HepG2 (cell line): ENCODE measurements around the gene SLC31A2. TPM values are rescaled to one million over a fixed set of nuclear protein-coding genes. Genes with fewer than 3 reads are reported as not detected.

Experiments used
- ATAC-seq: fragments of 200-7000 bp; cut with Tn5 transposase; 3 replicates; pipeline ENCODE4 v1.9.1; 2020; ENCODE audit warnings: mild to moderate bottlenecking, moderate library complexity
- BruUV-seq: library from RNA; stranded (reverse); fragments of 400-500 nt; replicated peaks from 2 replicates; lab custom pipeline; 2021; lab: Mats Ljungman, UMichigan
- CTCF ChIA-PET: fragments of 300-600 bp; formaldehyde crosslinking; extraction: SDS; loops from one replicate; lab custom pipeline; 2021; ENCODE audit warnings: low total read pairs, inconsistent platforms, low intra/inter-chr PET ratio; lab: Yijun Ruan, JAX
- POLR2A ChIA-PET: fragments of 350-600 bp; sonication (Branson Sonifier 250); formaldehyde crosslinking; loops from one replicate; lab custom pipeline; 2020; ENCODE audit warnings: antibody characterized with exemption, inconsistent platforms; lab: Yijun Ruan, JAX
- DNase-seq: peaks from one replicate; pipeline ENCODE4 v3.0.0-alpha.2; 2015; ENCODE audit warnings: low spot score
- FAIRE-seq: peaks from 3 replicates; lab custom pipeline; 2011; peaks lifted over from hg19 to GRCh38; lab: Jason Lieb, UNC
- H2AFZ ChIP-seq: one replicate; pipeline ENCODE4 v1.6.1; 2011; ENCODE audit warnings: low read length, inconsistent platforms
- H3K27ac ChIP-seq: fragments of 300-600 bp; 3 replicates; pipeline ENCODE4 v1.8.0; 2011; ENCODE audit warnings: mixed run types, mild to moderate bottlenecking, mixed read lengths, low read length, inconsistent platforms; ENCODE audit not compliant: insufficient read depth; ENCODE audit errors: extremely low read length
- H3K27me3 ChIP-seq, 2 experiments: fragments of 200-600 bp in 1 of 2; 2 replicates in 1 of 2; 3 replicates in 1 of 2; pipeline versions ENCODE4 v1.6.0 to v1.8.0; 2011; ENCODE audit warnings: low read length in 2 of 2, mild to moderate bottlenecking in 2 of 2, moderate library complexity in 2 of 2, inconsistent platforms in 1 of 2; ENCODE audit not compliant: insufficient read depth in 2 of 2, control insufficient read depth in 1 of 2
- H3K36me3 ChIP-seq, 2 experiments: fragments of 200-600 bp in 1 of 2; replicated peaks in 1 of 2; 2 replicates in 1 of 2; 3 replicates in 1 of 2; pipeline versions ENCODE4 v1.5.1 to v1.8.0; 2011; ENCODE audit warnings: low read length in 2 of 2, inconsistent platforms in 1 of 2; ENCODE audit not compliant: insufficient read depth in 2 of 2, control insufficient read depth in 1 of 2
- H3K4me1 ChIP-seq: 2 replicates; pipeline ENCODE4 v1.5.1; 2012; ENCODE audit warnings: low read length, inconsistent platforms; ENCODE audit not compliant: insufficient read depth
- H3K4me2 ChIP-seq: 2 replicates; pipeline ENCODE4 v1.6.0; 2011; ENCODE audit warnings: low read depth, low read length, inconsistent platforms
- H3K4me3 ChIP-seq, 3 experiments: fragments of 200-600 bp in 1 of 3; sonication (generic), shearing (Covaris generic) in 1 of 3; replicated peaks in 1 of 3; 2 replicates each; pipeline ENCODE4 v1.5.1; 2011 to 2016; ENCODE audit warnings: low read length in 3 of 3, inconsistent platforms in 2 of 3, low read depth in 2 of 3, mild to moderate bottlenecking in 2 of 3, control low read depth in 1 of 3, mixed read lengths in 1 of 3; ENCODE audit not compliant: insufficient read depth in 1 of 3
- H3K79me2 ChIP-seq: one replicate; pipeline ENCODE4 v1.6.1; 2011; ENCODE audit warnings: low read length, inconsistent platforms; ENCODE audit not compliant: insufficient read depth
- H3K9ac ChIP-seq: 2 replicates; pipeline ENCODE4 v1.6.0; 2011; ENCODE audit warnings: mild to moderate bottlenecking, low read depth, low read length, inconsistent platforms; ENCODE audit not compliant: insufficient read depth
- H3K9me3 ChIP-seq: 2 replicates; pipeline ENCODE4 v1.5.1; 2012; ENCODE audit warnings: mild to moderate bottlenecking, low read length
- H4K20me1 ChIP-seq: 2 replicates; pipeline ENCODE4 v1.6.0; 2011; ENCODE audit warnings: inconsistent platforms, mild to moderate bottlenecking, low read length, moderate library complexity; ENCODE audit not compliant: insufficient read depth
- ATF6 ChIP-seq: sonication (generic); formaldehyde crosslinking; conservative IDR thresholded peaks from 2 replicates; pipeline ENCODE4 v1.4.0; 2020; ENCODE audit warnings: missing genetic modification reagents
- EED ChIP-seq: sonication (generic); formaldehyde crosslinking; IDR thresholded peaks from 2 replicates; pipeline ENCODE4 v1.5.0; 2020; ENCODE audit warnings: mild to moderate bottlenecking, missing genetic modification reagents
- HNF4A ChIP-seq: sonication (generic); formaldehyde crosslinking; IDR thresholded peaks from 2 replicates; pipeline ENCODE4 v1.4.0; 2020; ENCODE audit warnings: missing genetic modification reagents
- MTA1 ChIP-seq: sonication (generic); formaldehyde crosslinking; IDR thresholded peaks from 2 replicates; pipeline ENCODE4 v1.4.0; 2020; ENCODE audit warnings: missing genetic modification reagents, mild to moderate bottlenecking, borderline replicate concordance
- SNAI1 ChIP-seq: sonication (generic); formaldehyde crosslinking; IDR thresholded peaks from 2 replicates; pipeline ENCODE4 v1.5.0; 2020; ENCODE audit warnings: mild to moderate bottlenecking, missing genetic modification reagents, borderline replicate concordance
- SOX6 ChIP-seq, 2 experiments: fragments of 450-650 bp in 1 of 2; sonication (generic) in 1 of 2; formaldehyde crosslinking in 1 of 2; IDR thresholded peaks; 2 replicates each; pipeline versions ENCODE4 v1.4.0 to v1.6.1; 2017 to 2020; ENCODE audit warnings: antibody characterized with exemption in 1 of 2, mild to moderate bottlenecking in 1 of 2, missing genetic modification reagents in 1 of 2
- TBX2 ChIP-seq: sonication (generic); formaldehyde crosslinking; IDR thresholded peaks from 2 replicates; pipeline ENCODE4 v1.5.0; 2020; ENCODE audit warnings: missing genetic modification reagents, mild to moderate bottlenecking, borderline replicate concordance
- U2AF2 ChIP-seq: fragments of 200-400 bp; formaldehyde crosslinking; IDR thresholded peaks from 2 replicates; pipeline ENCODE4 v1.6.1; 2017; ENCODE audit warnings: low read depth, mild to moderate bottlenecking, low read length
- ZBTB8A ChIP-seq: sonication (generic); formaldehyde crosslinking; IDR thresholded peaks from 2 replicates; pipeline ENCODE4 v1.4.0; 2020; ENCODE audit warnings: mild to moderate bottlenecking, low read depth, missing genetic modification reagents, borderline replicate concordance
- ZNF629 ChIP-seq: sonication (generic); formaldehyde crosslinking; conservative IDR thresholded peaks from 2 replicates; pipeline ENCODE4 v1.5.0; 2020; ENCODE audit warnings: missing genetic modification reagents
- ZNF883 ChIP-seq: sonication (generic); formaldehyde crosslinking; IDR thresholded peaks from 2 replicates; pipeline ENCODE4 v1.5.1; 2020; ENCODE audit warnings: mild to moderate bottlenecking, missing genetic modification reagents; ENCODE audit errors: not compliant biosample characterization
- WGBS: methylation state at CpG from one replicate; pipeline ENCODE4 v1.1.6; 2017; ENCODE audit warnings: low lambda C conversion rate; 5-methylcytosine and 5-hydroxymethylcytosine counted together
- in situ Hi-C: cut with HindIII; loops from 2 replicates; pipeline ENCODE4 v1.10.0; 2017; ENCODE audit warnings: low pct_unique_long_range_greater_than_20kb; ENCODE audit not compliant: extremely low pct_ligation_motif_present
- intact Hi-C: fragments of 100-400 bp; cut with micrococcal nuclease; formaldehyde crosslinking; loops from one replicate; pipeline ENCODE4 v1.10.0; 2022; ENCODE audit not compliant: unreplicated experiment
- polyA plus RNA-seq, 8 experiments: library from polyadenylated mRNA; depleted of rRNA in 3 of 8; stranded (reverse) in 7 of 8; unstranded in 1 of 8; fragments of >200 nt; fragmentation: Illumina TruSeq in 4 of 8; extraction: Trizol in 4 of 8; gene quantifications; 2 replicates each; pipeline versions ENCODE4 v1.2.1 to v1.2.3, GENCODE V29; 2011 to 2016; ENCODE audit warnings: low read depth in 4 of 8, missing spikeins in 1 of 8, mixed read lengths in 1 of 8; ENCODE audit not compliant: insufficient read depth in 1 of 8
- total RNA-seq, 5 experiments: library from RNA; depleted of rRNA; stranded (reverse); fragments of >200 nt; fragmentation: Illumina TruSeq; extraction: Trizol; gene quantifications; 2 replicates each; pipeline ENCODE4 v1.2.3, GENCODE V29; 2016; ENCODE audit warnings: low read depth in 1 of 5
- TF ChIP-seq, protein P1 (sequence below): sonication (generic); formaldehyde crosslinking; IDR thresholded peaks from 2 replicates; pipeline ENCODE4 v1.9.0; 2021; ENCODE audit warnings: missing genetic modification reagents, borderline replicate concordance
- TF ChIP-seq, protein P2 (sequence below): sonication (generic); formaldehyde crosslinking; IDR thresholded peaks from 2 replicates; pipeline ENCODE4 v1.5.1; 2020; ENCODE audit warnings: missing genetic modification reagents, mild to moderate bottlenecking, borderline replicate concordance

The SLC31A2 gene
- total and polyA plus RNA-seq, 2 of the 13 experiments (the other 11 are each of a cell fraction or from before 2014, with no cell fraction given) = 9.3 to 10.2 TPM

DNA sequence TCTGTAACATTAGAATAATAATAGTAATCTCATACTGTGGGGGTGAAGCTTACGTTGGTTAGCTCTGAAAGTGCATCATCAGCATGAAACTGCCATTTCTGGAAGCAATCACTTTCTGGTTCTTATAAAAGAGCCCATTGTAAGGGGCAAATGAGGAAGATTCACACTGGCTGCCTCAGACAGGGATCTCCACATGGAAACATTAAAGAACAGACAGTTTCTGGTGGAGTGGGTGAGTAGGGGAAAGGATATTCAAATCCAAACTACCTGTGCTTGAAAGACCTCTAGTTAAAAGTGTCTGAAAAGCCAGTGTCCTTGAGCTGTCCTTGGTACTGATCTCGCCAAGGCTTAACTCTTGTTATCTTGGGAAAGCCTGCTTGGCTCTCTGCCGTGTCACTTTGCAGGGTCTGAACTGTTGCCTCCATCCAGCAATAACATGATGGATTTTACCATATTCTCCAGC, 19.1 kb upstream of the SLC31A2 start (continued):
- no peak for TF ChIP-seq SNAI1 (CRISPR knock-in tag)
- TF ChIP-seq, protein P1, sequence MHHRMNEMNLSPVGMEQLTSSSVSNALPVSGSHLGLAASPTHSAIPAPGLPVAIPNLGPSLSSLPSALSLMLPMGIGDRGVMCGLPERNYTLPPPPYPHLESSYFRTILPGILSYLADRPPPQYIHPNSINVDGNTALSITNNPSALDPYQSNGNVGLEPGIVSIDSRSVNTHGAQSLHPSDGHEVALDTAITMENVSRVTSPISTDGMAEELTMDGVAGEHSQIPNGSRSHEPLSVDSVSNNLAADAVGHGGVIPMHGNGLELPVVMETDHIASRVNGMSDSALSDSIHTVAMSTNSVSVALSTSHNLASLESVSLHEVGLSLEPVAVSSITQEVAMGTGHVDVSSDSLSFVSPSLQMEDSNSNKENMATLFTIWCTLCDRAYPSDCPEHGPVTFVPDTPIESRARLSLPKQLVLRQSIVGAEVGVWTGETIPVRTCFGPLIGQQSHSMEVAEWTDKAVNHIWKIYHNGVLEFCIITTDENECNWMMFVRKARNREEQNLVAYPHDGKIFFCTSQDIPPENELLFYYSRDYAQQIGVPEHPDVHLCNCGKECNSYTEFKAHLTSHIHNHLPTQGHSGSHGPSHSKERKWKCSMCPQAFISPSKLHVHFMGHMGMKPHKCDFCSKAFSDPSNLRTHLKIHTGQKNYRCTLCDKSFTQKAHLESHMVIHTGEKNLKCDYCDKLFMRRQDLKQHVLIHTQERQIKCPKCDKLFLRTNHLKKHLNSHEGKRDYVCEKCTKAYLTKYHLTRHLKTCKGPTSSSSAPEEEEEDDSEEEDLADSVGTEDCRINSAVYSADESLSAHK (CRISPR knock-in tag) = no peak
- TF ChIP-seq U2AF2 = no peak
- TF ChIP-seq, all 625 proteins: peak for 20

- in situ Hi-C loops (no loop called here), intact Hi-C loops (loop anchor here (5.0 kb wide), 1 partner anchor 85 kb away; the partner anchor contains the start of genes FKBP15 and SLC31A1)
- FAIRE-seq (peak; percentile 4), ATAC-seq (peak; percentile 72), DNase-seq (no peak)
- Histone ChIP-seq H3K4me1 (peaks cover 38% of the 10 kb centered on the region), H4K20me1 (no peaks in the 10 kb centered on the region), H3K9me3 (peaks cover 4% of the 10 kb centered on the region; the same call in 1 of the 2 replicates), H3K9ac (no peak overlapping the region), H3K4me3 (no peak overlapping the region), H3K27me3 (peaks cover 0 to 15% of the 10 kb centered on the region in 2 experiments; a peak in 3 of 5 replicates), H2AFZ (no peak overlapping the region), H3K27ac (no peak overlapping the region), H3K36me3 (no peaks in the 10 kb centered on the region), H3K4me2 (peak overlapping the region; percentile 49), H3K79me2 (no peaks in the 10 kb centered on the region)
- ChIA-PET CTCF (no interaction called here), POLR2A (interaction anchor here (0.8 to 1.0 kb wide), 3 partner anchors 11 to 84 kb away, joined by 3 to 8 read pairs (median 3); partner anchors contain the start of genes FKBP15, SLC31A1 and SLC31A2)
- BruUV-seq = no TSS peak
- WGBS = 24% methylated on average over 8 of the region's 9 CpGs
- TF ChIP-seq ZBTB8A (CRISPR knock-in tag) (no peak), HNF4A (CRISPR knock-in tag) (peak; percentile 11; the same call in 1 of the 2 replicates), ZNF883 (CRISPR knock-in tag) (no peak), TBX2 (CRISPR knock-in tag) (peak; percentile 30; the same call in 1 of the 2 replicates), SOX6 (IDR thresholded peaks at IDR 0.05) (no peak), SOX6 (CRISPR knock-in tag; IDR thresholded peaks at IDR 0.05) (peak; percentile 32), ZNF629 (no peak), ATF6 (CRISPR knock-in tag) (no peak), MTA1 (0 out of 2 replicates have a peak, but pooled peaks have one; percentile 29), EED (no peak)
- TF ChIP-seq, protein P2, sequence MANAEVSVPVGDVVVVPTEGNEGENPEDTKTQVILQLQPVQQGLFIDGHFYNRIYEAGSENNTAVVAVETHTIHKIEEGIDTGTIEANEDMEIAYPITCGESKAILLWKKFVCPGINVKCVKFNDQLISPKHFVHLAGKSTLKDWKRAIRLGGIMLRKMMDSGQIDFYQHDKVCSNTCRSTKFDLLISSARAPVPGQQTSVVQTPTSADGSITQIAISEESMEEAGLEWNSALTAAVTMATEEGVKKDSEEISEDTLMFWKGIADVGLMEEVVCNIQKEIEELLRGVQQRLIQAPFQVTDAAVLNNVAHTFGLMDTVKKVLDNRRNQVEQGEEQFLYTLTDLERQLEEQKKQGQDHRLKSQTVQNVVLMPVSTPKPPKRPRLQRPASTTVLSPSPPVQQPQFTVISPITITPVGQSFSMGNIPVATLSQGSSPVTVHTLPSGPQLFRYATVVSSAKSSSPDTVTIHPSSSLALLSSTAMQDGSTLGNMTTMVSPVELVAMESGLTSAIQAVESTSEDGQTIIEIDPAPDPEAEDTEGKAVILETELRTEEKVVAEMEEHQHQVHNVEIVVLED = no peak
These were observed 13.3 kb upstream of the SLC31A2 start for GRCh38 chr9:113137196-113138168.
